GM12873 (cell line): ENCODE measurements around the gene TMEM125.

Source experiments
- TF ChIP-seq, protein P1 (sequence below): IDR thresholded peaks from 2 replicates; pipeline ENCODE4 v1.5.1; 2012; ENCODE audit warnings: low read depth, mild to moderate bottlenecking, moderate library complexity, low read length, control low read depth; ENCODE audit not compliant: insufficient read depth; ENCODE audit errors: missing control alignments

TMEM125 gene

DNA sequence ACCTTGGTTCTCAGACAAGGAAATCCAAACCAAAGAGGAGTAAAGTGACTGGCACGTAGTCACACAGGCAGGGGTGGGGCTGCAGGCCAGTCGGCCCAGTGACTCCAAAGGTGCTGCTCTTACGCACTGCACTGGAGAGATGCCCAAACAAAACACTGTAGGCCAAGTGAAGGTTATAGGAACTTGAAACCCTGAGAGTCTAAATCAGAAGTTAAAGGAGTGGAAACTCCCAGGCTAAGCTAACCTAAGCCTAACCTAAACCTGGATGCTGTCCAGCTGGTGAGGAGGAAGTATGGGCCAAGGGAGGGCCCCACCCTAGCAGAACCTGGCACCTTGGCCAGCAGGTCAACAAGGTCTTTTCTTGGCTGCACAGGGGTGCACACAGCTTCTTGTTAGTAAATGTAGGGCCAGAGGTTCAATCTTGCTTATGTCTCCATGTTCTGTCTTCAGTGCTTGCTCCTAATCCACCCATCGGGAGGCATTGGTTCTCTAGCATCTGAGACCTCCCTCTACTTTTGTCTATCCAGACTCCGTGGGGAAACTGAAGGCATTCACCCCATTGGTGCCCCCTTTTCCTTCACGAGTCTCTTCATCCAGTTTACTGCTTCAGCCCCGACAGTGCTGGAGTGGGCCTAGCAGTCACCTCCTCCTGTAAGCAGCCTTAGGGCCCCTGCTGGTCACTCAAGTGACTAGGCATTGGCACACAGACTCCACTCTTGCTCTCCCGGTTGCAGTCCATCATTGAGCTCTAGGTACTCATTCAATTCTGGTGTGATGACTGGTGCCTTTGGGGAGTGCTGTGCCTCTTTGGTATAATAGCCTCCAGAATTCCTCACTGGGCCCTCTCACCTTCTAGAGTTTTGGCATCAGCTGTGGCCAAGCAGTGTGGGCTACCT, 12.9 kb upstream of the TMEM125 start:
- TF ChIP-seq, protein P1, sequence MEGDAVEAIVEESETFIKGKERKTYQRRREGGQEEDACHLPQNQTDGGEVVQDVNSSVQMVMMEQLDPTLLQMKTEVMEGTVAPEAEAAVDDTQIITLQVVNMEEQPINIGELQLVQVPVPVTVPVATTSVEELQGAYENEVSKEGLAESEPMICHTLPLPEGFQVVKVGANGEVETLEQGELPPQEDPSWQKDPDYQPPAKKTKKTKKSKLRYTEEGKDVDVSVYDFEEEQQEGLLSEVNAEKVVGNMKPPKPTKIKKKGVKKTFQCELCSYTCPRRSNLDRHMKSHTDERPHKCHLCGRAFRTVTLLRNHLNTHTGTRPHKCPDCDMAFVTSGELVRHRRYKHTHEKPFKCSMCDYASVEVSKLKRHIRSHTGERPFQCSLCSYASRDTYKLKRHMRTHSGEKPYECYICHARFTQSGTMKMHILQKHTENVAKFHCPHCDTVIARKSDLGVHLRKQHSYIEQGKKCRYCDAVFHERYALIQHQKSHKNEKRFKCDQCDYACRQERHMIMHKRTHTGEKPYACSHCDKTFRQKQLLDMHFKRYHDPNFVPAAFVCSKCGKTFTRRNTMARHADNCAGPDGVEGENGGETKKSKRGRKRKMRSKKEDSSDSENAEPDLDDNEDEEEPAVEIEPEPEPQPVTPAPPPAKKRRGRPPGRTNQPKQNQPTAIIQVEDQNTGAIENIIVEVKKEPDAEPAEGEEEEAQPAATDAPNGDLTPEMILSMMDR: no peak

DNA sequence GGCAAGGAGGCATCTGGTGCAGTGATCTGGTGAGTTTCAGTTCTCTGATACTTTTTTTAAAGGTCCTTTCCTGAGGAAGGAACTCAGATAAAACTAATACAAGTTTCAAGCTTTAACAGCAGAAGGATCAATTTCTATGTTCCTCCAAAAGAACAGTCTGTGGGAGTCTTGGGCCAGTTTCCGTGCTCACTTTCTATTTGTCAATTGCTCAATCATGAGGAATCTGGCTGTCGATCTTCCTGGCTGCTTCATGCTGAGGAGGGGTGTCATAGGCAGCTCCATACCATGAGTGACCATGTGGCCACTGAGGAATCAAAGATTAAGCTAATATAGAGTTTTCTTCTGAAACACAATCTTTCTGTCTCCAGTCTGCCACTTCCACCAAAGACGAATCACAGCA, 11.4 kb upstream of the TMEM125 start:
- TF ChIP-seq, protein P1: no peak

DNA sequence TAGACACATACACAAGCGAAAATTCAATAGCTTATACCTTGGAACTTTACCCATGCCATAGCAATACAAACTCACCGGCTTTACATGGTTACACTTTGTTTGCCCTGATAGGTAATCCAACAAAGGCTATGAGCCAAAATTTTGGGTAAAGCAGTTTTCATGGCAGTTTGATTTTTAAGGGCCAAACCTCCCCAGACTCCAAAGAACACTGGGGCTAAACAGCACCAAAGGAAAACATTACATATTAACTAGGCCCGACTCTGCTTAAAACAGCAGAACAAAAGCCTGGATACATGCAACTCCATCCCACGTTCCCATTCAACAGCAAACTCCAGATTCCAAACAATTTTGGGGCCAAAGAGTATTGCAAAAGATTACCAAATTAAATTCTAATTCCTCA, 4.4 kb upstream of the TMEM125 start:
- TF ChIP-seq, protein P1: no peak

DNA sequence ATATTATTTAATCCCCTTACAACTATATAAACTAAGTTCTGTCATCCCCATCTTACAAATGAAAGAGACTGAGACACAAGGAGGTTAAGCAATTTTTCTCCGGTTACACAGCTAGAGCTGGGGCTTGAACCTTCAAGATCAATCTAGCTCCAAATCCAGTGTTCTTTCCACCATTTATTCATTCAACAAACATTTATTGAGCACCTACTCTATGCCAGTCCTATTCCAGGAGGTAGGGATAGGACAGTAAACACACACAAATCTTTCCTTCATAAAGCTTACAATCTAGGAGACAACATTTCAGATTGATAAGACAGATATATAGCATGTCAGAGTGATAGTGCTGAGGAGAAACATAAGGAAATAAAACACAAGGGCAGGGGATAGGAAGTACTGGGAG, 2.9 kb upstream of the TMEM125 start:
- TF ChIP-seq, protein P1: no peak

DNA sequence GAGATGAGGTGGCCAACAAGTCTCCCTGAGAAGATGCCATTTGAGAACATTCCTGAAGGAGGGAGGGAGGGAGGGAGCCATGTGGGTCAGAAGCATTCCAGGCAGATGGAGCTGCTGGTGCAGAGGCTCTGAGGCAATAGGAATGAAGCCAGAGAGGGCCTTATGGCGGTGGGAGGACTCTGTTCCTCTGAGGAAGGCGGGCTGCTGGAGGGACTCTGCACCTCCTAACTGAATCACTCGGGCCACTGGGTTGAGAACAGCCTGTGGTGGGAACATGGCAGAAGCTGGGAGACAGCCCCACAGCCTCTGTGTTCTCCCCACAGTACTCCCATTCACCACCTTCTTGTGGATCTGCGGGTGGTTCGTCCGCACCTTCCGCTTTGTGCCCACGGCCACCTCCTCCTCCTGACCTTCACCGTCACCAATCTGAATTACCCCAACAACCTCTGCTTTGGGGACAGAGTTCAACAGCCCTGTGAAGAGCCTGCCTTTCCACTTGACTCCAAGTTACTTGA, 2.4 kb upstream of the TMEM125 start:
- TF ChIP-seq, protein P1: no peak

DNA sequence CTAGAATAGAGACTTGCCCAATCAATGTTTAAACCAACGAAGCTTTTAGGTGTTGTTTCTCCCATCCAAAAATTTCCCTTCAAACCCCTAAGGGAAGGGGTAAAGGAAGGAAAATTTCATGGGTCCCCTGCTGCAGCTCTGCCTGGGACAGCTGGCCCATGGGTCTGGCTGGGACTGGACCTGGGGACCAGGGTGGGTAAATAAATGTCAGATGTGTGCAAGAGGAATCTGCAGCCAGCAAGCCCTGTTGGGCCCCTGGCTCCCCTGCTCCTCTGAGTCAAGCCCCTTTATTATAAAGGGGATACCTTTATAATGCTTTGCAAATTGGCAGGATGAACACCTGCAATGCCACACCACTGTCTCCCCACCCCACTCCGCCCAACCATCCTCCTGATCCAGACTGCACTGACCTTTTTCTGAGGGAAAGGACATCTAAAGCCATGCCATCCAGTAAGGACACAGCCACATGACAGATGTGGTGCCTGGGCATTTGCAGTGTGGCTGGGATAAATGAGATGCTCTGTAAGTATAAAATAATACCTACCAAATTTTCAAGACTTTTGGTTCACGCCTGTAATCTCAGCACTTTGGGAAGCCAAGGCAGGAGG, 1.9 kb upstream of the TMEM125 start:
- TF ChIP-seq, protein P1: no peak

DNA sequence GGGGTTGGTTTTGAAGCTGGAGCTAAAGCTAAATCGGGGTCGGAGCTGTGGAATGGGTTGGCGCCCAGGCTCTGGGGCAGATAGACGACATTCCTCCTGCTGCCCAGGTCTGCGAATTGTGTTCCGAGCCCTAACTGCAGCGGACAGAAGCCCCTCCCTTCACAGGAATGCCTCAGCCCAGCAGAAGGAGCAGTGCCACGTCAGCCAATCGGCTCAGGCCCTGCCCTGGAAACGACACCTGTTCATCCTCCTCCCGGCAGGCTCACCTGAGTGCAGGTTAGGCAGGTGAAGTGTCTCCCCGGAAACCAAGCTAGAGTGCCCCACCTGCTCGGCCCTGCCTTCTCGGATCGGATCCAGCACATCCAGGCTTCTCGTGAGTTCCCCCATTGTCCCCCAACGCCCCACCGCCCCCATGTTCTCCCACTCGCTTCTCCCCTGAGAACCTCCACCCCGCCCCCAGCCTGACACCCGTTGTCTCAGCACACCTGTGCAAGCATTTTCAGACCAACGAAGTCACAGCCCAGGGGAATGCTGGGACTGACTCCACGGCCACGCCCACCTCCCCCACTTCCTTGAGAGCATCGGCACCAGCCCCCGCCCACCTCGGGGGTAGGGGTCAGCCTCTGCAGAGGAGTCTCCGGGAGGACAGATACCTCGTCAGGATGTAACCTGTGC, 775 bp downstream of the TMEM125 start:
- TF ChIP-seq, protein P1: no peak
